SK-N-SH treated with all-trans-retinoic acid at 6 μM for 48 hours (cell line): ENCODE measurements around the gene FMNL1.

ENCODE experiments used
- ATAC-seq: fragments of 200-7000 bp; cut with Tn5 transposase; 3 replicates; pipeline ENCODE4 v1.9.1; 2020; ENCODE audit warnings: mild to moderate bottlenecking, moderate library complexity
- BACH2 ChIP-seq: fragments of 250-450 bp; sonication (Bioruptor Pico); IDR thresholded peaks from 2 replicates; pipeline ENCODE4 v1.9.0; 2021; ENCODE audit warnings: mild to moderate bottlenecking, borderline replicate concordance
- CSDC2 ChIP-seq: fragments of 250-450 bp; sonication (Bioruptor Pico); IDR thresholded peaks from 2 replicates; pipeline ENCODE4 v1.5.0; 2020; ENCODE audit warnings: mild to moderate bottlenecking, moderate library complexity
- ESRRG ChIP-seq: fragments of 250-450 bp; sonication (Bioruptor Pico); IDR thresholded peaks from 2 replicates; pipeline ENCODE4 v1.6.1; 2021; ENCODE audit warnings: mild to moderate bottlenecking
- GLIS3 ChIP-seq: fragments of 250-450 bp; sonication (Bioruptor Pico); IDR thresholded peaks from 2 replicates; pipeline ENCODE4 v1.5.0; 2020; ENCODE audit warnings: mild to moderate bottlenecking, moderate library complexity
- ISL1 ChIP-seq: fragments of 250-450 bp; sonication (Bioruptor Pico); IDR thresholded peaks from 2 replicates; pipeline ENCODE4 v2.1.2; 2022; ENCODE audit warnings: mild to moderate bottlenecking, moderate library complexity
- OSR1 ChIP-seq: fragments of 250-450 bp; sonication (Bioruptor Pico); IDR thresholded peaks from 2 replicates; pipeline ENCODE4 v1.8.0; 2022; ENCODE audit warnings: moderate library complexity, mild to moderate bottlenecking, inconsistent platforms
- PPARA ChIP-seq: fragments of 250-450 bp; sonication (Bioruptor Pico); IDR thresholded peaks from 2 replicates; pipeline ENCODE4 v1.5.0; 2020; ENCODE audit warnings: mild to moderate bottlenecking, borderline replicate concordance
- RARB ChIP-seq: fragments of 250-450 bp; sonication (Bioruptor Pico); IDR thresholded peaks from 2 replicates; pipeline ENCODE4 v1.8.0; 2021; ENCODE audit warnings: mild to moderate bottlenecking, moderate library complexity
- SNAI2 ChIP-seq: fragments of 250-450 bp; sonication (Bioruptor Pico); IDR thresholded peaks from 2 replicates; pipeline ENCODE4 v1.5.0; 2020; ENCODE audit warnings: mild to moderate bottlenecking, moderate library complexity
- TCF4 ChIP-seq: fragments of 250-450 bp; sonication (Bioruptor Pico); IDR thresholded peaks from 2 replicates; pipeline ENCODE4 v1.8.0; 2021; ENCODE audit warnings: mild to moderate bottlenecking, moderate library complexity, borderline replicate concordance
- TOX ChIP-seq: fragments of 250-450 bp; sonication (Bioruptor Pico); IDR thresholded peaks from 2 replicates; pipeline ENCODE4 v1.8.0; 2021; ENCODE audit warnings: mild to moderate bottlenecking, moderate library complexity, borderline replicate concordance
- ZC3H10 ChIP-seq: fragments of 250-450 bp; sonication (Bioruptor Pico); IDR thresholded peaks from 2 replicates; pipeline ENCODE4 v1.5.1; 2021; ENCODE audit warnings: mild to moderate bottlenecking, moderate library complexity
- ZFP3 ChIP-seq: fragments of 250-450 bp; sonication (Bioruptor Pico); IDR thresholded peaks from 2 replicates; pipeline ENCODE4 v1.5.0; 2020; ENCODE audit warnings: mild to moderate bottlenecking, moderate library complexity
- ZFP30 ChIP-seq: fragments of 450-650 bp; formaldehyde crosslinking; IDR thresholded peaks from 2 replicates; pipeline ENCODE4 v1.5.0; 2022; ENCODE audit warnings: mild to moderate bottlenecking, moderate library complexity
- ZNF565 ChIP-seq: fragments of 450-650 bp; formaldehyde crosslinking; conservative IDR thresholded peaks from 2 replicates; pipeline ENCODE4 v1.5.0; 2020; ENCODE audit warnings: low read depth, mild to moderate bottlenecking, moderate library complexity
- ZNF70 ChIP-seq: fragments of 450-650 bp; formaldehyde crosslinking; IDR thresholded peaks from 2 replicates; pipeline ENCODE4 v1.5.0; 2020; ENCODE audit warnings: mild to moderate bottlenecking, moderate library complexity
- ZNF8 ChIP-seq: fragments of 450-650 bp; formaldehyde crosslinking; IDR thresholded peaks from 2 replicates; pipeline ENCODE4 v1.5.0; 2020; ENCODE audit warnings: mild to moderate bottlenecking, moderate library complexity
- TF ChIP-seq, protein P1 (sequence below): fragments of 250-450 bp; sonication (Bioruptor Pico); IDR thresholded peaks from 2 replicates; pipeline ENCODE4 v1.5.1; 2021; ENCODE audit warnings: mild to moderate bottlenecking, moderate library complexity
- TF ChIP-seq, protein P2 (sequence below): fragments of 250-450 bp; sonication (Bioruptor Pico); IDR thresholded peaks from 2 replicates; pipeline ENCODE4 v1.5.1; 2020; ENCODE audit warnings: low read depth, mild to moderate bottlenecking, moderate library complexity
- TF ChIP-seq, protein P3 (sequence below): fragments of 250-450 bp; sonication (Bioruptor Pico); IDR thresholded peaks from 2 replicates; pipeline ENCODE4 v1.5.0; 2020; ENCODE audit warnings: mild to moderate bottlenecking, moderate library complexity

Gene FMNL1

DNA sequence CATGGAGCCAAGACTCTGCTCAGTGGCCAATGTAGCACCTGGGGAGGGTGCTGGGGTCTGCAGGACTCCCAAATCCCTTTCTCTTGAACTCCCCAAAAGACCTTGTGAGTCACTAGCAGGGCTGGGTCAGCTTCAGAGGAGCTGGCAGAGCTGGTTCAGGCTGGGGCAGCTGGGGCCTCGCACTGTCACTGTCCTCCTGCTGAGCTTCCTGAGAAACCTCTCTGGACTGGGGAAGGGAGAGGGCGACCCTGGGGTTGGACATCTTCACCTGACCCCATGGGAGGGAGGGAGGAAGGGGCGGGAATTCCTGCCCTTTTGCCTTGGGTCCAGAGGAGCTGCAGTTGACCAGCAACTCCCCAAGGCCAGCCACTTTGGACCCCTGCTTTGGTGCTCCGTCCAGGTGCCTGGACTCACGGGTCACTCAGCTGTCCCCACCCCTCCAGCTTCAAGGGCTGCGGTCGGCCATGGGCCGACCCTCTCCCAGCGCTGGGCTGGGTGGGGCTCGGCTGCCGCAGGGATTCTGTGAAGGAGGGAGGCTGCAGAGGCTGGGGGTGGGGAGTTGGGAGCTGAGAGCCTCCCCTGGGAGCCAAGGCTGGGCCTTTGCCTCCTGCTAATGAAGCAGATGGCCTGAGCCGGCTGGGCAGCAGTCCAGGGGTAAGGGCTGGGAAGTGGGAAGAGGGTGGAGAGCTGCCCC lies 9.2 kb downstream of the FMNL1 start:
- no peak for TF ChIP-seq ZNF8 (CRISPR knock-in tag)
- TF ChIP-seq ESRRG (CRISPR knock-in tag) = no peak
- TF ChIP-seq ZNF565 = no peak
- no peak for TF ChIP-seq ZNF70
- no peak for TF ChIP-seq TOX (CRISPR knock-in tag)
- no peak for TF ChIP-seq TCF4 (CRISPR knock-in tag)
- no peak for TF ChIP-seq PPARA (CRISPR knock-in tag)
- TF ChIP-seq, protein P1, sequence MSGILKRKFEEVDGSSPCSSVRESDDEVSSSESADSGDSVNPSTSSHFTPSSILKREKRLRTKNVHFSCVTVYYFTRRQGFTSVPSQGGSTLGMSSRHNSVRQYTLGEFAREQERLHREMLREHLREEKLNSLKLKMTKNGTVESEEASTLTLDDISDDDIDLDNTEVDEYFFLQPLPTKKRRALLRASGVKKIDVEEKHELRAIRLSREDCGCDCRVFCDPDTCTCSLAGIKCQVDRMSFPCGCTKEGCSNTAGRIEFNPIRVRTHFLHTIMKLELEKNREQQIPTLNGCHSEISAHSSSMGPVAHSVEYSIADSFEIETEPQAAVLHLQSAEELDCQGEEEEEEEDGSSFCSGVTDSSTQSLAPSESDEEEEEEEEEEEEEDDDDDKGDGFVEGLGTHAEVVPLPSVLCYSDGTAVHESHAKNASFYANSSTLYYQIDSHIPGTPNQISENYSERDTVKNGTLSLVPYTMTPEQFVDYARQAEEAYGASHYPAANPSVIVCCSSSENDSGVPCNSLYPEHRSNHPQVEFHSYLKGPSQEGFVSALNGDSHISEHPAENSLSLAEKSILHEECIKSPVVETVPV (CRISPR knock-in tag) = no peak
- TF ChIP-seq BACH2 (CRISPR knock-in tag) = no peak
- TF ChIP-seq ISL1 (CRISPR knock-in tag) = no peak
- no peak for TF ChIP-seq GLIS3
- no peak for TF ChIP-seq ZC3H10 (CRISPR knock-in tag)
- no peak for TF ChIP-seq RARB (CRISPR knock-in tag)
- TF ChIP-seq ZFP30 (CRISPR knock-in tag) = no peak
- no peak; the same call in 2 of the 3 replicates for ATAC-seq

DNA sequence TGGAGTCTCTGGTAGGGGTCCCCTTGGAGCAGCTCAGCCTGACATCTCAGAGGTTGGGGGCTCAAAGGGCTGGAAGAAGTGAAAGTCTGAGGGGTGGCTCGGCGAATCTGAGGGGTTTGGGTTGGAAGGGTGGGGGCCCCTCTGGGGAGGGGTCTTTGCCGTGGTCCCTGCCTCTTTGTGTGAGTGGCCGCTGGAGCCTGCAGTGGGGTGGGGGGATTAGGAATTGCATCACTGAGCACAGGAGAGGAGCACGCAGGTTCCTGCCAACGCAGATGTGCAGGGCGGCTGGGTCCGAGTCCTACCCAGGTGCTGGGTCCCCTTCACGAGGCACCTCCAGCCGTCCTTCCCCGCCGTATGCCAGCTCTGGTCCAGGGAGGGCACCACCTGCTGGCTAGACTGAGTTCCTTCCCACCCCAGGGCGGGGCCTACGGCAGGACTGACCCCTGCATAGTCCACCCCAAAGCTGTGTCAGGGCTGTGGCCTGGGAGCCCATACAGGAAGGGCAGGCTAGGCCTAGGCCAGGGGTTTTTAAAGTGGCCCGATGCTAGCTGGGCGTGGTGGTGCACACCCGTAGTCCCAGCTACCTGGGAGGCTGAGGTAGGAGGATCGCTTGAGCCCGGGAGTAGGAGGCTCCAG lies 9.9 kb downstream of the FMNL1 start:
- ATAC-seq = peak; percentile 50

DNA sequence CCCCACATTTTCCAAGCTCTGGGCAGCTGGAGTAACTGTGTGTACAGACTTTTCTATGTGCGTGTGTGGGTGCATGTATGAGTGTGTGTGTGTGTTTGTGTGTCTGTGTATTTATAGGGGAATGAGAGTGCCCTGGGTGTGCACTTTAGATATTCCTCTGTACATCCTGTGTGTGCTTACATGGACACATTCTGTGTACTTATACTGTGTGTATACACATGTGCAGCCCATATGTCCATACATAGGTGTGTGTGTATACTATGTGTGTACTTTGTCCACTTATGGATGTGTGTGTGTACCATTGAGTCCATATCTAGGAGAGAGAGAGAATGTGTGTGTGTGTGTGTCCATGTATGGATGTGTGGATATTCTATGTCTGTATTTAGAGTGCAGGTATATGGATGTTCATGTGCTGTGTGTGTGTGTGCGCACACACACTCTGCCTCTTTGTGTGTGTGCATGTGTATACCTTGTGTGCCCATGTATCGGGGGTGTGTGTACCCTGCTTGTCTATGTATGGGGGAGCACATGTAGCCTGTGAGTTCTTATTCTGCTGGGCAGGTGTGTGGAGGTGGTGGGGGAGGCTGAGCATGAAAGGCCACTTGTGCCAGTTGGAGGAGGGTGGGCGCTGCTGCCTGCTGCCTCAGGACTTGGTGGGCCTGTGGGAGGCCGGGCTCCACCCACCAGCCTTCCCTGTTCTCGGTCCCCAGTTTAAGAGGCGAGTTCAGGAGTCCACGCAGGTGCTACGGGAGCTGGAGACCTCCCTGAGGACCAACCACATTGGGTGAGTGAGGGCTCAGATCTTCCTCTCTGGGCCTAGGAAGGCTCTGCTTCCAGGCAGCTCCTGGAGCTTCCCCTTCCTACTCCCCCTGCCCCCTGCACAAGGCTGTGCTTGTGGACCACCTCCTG lies 11.1 kb downstream of the FMNL1 start:
- ATAC-seq = no peak
- TF ChIP-seq GLIS3 = no peak
- TF ChIP-seq PPARA (CRISPR knock-in tag) = no peak
- TF ChIP-seq ESRRG (CRISPR knock-in tag) = no peak
- TF ChIP-seq, protein P2, sequence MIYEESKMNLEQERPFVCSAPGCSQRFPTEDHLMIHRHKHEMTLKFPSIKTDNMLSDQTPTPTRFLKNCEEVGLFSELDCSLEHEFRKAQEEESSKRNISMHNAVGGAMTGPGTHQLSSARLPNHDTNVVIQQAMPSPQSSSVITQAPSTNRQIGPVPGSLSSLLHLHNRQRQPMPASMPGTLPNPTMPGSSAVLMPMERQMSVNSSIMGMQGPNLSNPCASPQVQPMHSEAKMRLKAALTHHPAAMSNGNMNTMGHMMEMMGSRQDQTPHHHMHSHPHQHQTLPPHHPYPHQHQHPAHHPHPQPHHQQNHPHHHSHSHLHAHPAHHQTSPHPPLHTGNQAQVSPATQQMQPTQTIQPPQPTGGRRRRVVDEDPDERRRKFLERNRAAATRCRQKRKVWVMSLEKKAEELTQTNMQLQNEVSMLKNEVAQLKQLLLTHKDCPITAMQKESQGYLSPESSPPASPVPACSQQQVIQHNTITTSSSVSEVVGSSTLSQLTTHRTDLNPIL (CRISPR knock-in tag) = no peak
- TF ChIP-seq, protein P1 (CRISPR knock-in tag) = no peak
- no peak for TF ChIP-seq SNAI2
- TF ChIP-seq OSR1 (CRISPR knock-in tag) = no peak
- no peak for TF ChIP-seq ZNF70
- TF ChIP-seq ZFP3 (CRISPR knock-in tag) = no peak
- no peak for TF ChIP-seq TCF4 (CRISPR knock-in tag)
- TF ChIP-seq CSDC2 (CRISPR knock-in tag) = no peak
- TF ChIP-seq BACH2 (CRISPR knock-in tag) = no peak
- TF ChIP-seq ZNF8 (CRISPR knock-in tag) = no peak
- no peak for TF ChIP-seq ZNF565
- no peak for TF ChIP-seq ZFP30 (CRISPR knock-in tag)

More for the DNA sequence above, 9.9 kb downstream of the FMNL1 start:
- TF ChIP-seq, protein P2 (CRISPR knock-in tag) = no peak
- no peak for TF ChIP-seq SNAI2
- TF ChIP-seq ZNF70 = no peak
- TF ChIP-seq TOX (CRISPR knock-in tag) = no peak
- TF ChIP-seq OSR1 (CRISPR knock-in tag) = no peak
- no peak for TF ChIP-seq CSDC2 (CRISPR knock-in tag)
- no peak for TF ChIP-seq ESRRG (CRISPR knock-in tag)

DNA sequence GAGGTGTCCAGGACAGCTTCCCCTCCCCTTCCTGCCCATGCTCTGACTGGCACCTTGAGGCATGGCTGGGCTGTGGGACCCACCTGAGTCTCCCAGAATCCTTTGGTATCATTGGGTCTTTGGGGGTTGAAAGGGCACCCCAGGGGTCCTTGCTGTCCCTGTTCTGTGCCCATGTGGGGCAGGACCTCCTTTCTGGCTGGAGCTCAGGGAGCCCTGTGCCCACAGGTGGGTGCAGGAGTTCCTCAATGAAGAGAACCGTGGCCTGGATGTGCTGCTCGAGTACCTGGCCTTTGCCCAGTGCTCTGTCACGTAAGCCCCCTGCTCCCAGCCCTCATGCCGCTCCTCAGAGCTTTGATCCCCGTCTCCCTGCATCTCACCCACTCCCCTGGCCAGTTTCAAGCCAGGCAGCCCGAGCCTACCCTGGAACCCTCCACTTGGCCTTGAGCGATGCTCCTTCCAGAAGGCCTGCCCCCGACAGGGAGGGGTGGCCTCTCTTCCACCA lies 11.8 kb downstream of the FMNL1 start:
- TF ChIP-seq, protein P3, sequence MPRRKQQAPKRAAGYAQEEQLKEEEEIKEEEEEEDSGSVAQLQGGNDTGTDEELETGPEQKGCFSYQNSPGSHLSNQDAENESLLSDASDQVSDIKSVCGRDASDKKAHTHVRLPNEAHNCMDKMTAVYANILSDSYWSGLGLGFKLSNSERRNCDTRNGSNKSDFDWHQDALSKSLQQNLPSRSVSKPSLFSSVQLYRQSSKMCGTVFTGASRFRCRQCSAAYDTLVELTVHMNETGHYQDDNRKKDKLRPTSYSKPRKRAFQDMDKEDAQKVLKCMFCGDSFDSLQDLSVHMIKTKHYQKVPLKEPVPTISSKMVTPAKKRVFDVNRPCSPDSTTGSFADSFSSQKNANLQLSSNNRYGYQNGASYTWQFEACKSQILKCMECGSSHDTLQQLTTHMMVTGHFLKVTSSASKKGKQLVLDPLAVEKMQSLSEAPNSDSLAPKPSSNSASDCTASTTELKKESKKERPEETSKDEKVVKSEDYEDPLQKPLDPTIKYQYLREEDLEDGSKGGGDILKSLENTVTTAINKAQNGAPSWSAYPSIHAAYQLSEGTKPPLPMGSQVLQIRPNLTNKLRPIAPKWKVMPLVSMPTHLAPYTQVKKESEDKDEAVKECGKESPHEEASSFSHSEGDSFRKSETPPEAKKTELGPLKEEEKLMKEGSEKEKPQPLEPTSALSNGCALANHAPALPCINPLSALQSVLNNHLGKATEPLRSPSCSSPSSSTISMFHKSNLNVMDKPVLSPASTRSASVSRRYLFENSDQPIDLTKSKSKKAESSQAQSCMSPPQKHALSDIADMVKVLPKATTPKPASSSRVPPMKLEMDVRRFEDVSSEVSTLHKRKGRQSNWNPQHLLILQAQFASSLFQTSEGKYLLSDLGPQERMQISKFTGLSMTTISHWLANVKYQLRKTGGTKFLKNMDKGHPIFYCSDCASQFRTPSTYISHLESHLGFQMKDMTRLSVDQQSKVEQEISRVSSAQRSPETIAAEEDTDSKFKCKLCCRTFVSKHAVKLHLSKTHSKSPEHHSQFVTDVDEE (CRISPR knock-in tag) = no peak
- TF ChIP-seq ISL1 (CRISPR knock-in tag) (no peak), SNAI2 (no peak), ZNF70 (no peak), GLIS3 (no peak), OSR1 (CRISPR knock-in tag) (no peak), RARB (CRISPR knock-in tag) (no peak), ZFP3 (CRISPR knock-in tag) (no peak)
- TF ChIP-seq, protein P1 (CRISPR knock-in tag) = no peak
- TF ChIP-seq, all 23 proteins: peak for 0
- ATAC-seq = no peak
